Measurements from ENCODE around the gene ERMP1.
"Not testable (repeated sequence)": the region's sequence is repeated elsewhere in the genome, so short reads cannot be mapped to it uniquely, and the experiment has no call there.

Gene ERMP1

GRCh38 chr9:5818424-5819142, 14.3 kb downstream of the ERMP1 start:
- DNase-seq (ENCODE audit: low read depth in 2 of 2): no peak

DNA sequence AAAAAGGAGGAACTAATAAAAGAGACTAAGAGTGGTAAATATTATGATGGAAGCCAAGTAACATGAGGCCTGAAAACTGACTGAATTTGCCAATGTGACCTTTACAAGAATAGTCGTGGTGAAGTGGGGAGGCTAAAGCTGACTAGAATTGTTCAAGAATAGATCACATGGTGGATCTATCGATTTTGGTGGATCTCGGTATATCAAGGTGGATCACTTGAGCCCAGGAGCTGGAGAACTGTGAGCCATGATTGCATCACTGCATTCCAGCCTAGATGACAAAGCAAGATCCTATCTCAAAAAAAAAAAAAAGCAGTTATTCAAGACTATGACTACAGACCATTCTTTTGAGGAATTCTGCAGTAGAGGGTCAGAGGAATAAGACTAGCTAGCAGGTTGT, 15.1 kb downstream of the ERMP1 start:
- DNase-seq (ENCODE audit: low read depth in 2 of 2): no peak

DNA sequence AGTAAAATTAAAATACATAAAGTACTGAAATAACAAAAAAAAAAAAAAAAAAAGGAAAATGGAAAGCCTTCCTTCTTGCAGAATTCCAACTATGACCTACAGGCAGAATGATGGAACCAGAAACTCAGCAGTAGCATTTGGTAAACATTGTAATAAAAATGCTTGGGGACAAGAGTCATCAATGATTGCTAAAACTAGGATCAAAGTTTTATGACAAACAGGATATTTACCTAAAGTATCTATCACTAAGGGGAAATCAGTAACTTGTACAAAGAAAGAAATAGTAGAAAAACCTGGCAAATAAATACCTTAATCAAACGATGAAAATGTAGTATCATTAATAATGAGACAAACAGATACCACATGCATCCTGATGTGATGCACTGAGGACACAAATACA, 17.5 kb downstream of the ERMP1 start:
- DNase-seq (ENCODE audit: low read depth in 2 of 2): no peak

GRCh38 chr9:5813824-5814223, 19.1 kb downstream of the ERMP1 start:
- DNase-seq (ENCODE audit: low read depth in 2 of 2): no peak

DNA sequence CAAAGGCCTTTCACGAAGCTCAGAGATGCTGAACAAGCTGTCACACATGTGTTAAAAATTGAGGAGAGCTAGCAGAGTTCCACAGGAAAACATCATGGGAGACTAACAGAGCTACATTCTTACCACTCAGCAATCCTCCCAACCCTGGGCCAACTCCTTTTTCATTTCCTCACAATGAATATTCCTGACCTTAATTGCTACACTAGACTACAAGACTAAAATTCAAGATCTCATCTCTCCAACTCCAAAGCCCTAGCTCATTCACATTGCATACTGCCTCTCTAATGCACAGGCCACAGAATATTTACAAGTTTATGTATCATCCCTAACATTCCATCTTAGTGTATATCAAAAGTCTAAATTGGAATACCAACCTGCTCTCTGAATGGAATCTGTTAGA, 21.2 kb downstream of the ERMP1 start:
- DNase-seq (ENCODE audit: low read depth in 2 of 2): no peak

- no peak for DNase-seq (ENCODE audit: low read depth in 2 of 2)
These were observed 27.4 kb downstream of the ERMP1 start for GRCh38 chr9:5805478-5805877.

DNA sequence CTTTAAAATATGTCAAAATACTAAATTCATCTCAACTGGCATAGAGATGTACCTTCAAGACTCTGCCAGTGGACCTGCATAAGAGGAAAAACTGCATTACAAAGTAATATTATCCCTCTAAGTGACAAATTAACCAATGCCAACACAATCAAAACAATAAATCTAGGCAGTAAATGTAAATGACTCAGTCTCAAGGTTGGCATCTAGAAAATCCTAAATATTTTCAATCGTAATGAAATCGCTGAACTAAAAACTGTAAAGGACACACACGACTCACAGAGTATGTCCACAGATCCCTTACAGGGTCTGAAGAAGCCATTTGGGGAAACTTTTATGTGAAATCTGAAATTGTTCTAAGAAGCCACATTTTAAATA, 31.2 kb downstream of the ERMP1 start:
- no peak for DNase-seq (ENCODE audit: low read depth in 2 of 2)

DNA sequence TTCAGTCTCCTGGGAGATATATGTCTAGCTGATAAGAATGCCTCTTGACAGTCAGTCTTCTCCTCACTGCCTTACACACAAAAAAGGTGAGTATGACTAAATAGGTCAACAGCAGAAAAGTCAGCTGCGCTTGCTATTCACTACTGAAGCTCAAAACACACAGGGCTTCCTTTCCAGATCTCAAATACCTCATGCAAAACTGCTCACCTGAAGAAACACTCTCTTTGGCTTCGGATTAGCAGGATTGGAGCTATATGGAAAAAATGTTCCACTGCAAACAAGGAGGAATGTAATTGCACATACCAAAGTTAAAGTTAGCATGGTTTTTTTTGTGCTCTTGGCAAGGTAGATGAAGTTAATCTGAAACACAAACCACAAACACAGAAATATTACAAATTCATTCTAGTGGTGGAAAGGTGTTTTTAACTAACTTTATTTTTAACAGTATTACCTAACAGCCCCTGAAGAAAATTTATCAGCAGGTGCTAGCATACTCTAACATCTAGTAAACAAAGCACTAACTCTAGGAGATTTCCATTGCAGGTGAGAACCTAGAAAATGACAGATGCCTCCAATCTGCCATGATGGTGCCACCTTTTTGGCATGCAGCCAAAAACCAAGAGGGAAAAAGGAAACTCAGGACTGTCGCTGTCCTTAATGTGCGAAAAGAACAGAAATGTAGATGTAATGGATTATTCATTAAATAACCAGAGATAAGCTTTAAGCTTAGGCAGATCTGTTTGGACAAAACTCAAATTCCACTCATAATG, 31.8 kb downstream of the ERMP1 start:
- DNase-seq (ENCODE audit: low read depth in 2 of 2): no peak

DNA sequence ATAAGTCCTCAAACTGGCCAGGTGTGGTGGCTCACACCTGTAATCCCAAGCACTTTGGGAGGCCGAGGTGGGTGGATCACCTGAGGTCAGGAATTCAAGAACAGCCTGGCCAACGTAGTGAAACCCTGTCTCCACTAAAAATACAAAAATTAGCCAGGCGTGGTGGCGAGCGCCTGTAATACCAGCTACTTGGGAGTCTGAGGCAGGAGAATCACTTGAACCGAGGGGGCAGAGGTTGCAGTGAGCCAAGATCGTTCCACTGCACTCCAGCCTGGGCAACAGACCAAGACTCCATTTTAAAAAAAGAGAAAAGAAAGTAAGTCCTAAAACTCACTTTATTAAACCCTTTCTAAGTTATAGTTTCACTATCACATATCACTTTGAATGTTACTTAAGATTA, 32.5 kb downstream of the ERMP1 start:
- not testable (repeated sequence) for DNase-seq (ENCODE audit: low read depth in 2 of 2)

GRCh38 chr9:5799314-5799713, 33.6 kb downstream of the ERMP1 start:
- DNase-seq (ENCODE audit: low read depth in 2 of 2): no peak

- DNase-seq (ENCODE audit: low read depth in 2 of 2): no peak
These were observed 34.3 kb downstream of the ERMP1 start for GRCh38 chr9:5798581-5798980.

GRCh38 chr9:5796298-5796697, 36.6 kb downstream of the ERMP1 start:
- no peak for DNase-seq (ENCODE audit: low read depth in 2 of 2)

DNA sequence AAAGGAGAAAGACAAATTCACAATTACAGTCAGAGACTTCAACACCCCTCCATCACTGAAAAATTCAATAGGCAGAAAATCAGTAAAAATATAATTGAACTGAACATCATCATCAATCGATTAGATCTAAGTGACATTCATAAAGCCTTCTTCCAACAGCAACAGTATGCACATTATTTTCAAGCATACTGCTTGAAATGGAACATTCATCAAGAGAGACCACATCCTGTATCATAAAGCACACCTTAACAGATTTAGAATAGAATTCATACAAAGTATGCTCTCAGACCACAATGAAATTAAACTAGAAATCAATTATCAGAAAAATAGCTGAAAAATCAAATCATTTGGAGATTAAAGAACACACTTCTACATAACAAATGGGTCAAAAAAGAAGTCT, 39.1 kb downstream of the ERMP1 start:
- no peak for DNase-seq (ENCODE audit: low read depth in 2 of 2)

DNA sequence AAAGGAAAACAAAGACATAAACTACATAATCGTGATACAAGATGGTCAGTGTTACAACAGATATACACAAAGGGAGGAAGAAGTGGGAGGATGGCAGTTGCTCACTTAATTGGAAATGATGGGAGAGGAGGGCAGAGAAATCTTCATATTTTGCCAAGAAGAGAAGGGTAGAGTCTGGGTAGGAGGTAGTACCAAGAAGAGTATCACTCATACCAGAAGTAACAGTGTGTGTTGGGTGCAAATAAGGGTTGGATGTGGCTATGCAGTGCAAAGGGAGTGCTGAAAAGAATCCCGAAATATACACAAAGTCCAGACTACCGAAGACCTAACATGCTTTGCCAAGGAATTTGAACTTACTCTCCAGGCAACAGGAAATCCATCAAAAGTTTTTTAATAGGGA, 41.0 kb downstream of the ERMP1 start:
- no peak for DNase-seq (ENCODE audit: low read depth in 2 of 2)

DNA sequence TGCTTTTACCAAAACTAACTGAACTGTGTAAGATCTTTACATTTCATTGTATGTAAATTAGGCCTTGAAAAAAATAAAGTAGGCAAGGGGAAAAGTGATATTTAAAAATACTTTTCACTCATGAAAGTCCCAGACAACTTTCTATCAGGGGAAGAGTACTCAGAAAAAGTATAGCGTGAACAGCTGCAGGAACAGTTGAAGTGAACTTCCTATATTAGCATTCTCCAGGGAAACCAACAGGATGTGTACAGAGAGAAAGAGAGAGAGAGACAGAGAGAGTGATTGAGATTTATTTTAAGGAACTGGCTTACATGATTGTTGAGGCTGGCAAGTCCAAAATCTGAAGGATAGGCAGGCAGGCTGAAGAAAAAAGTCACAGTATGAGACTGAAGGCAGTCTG, 42.0 kb downstream of the ERMP1 start:
- no peak for DNase-seq (ENCODE audit: low read depth in 2 of 2)

DNA sequence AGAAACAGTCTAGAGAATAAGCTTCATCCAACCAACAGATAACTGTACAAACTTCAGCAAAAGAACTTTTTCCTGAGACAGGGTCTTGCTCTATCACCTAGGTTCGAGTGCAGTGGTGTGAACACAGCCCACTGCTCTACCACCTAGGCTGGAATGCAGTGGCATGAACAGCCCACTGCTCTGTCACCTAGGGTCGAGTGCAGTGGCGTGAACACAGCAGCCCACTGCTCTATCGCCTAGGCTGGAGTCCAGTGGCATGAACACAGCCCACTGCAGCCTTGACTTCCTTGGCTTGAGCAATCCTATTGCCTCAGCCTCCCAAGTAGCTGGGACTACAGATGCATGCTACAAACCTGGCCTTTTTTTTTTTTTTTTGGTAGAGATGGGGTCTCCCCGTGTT, 43.4 kb downstream of the ERMP1 start:
- no peak for DNase-seq (ENCODE audit: low read depth in 2 of 2)

- DNase-seq (ENCODE audit: low read depth in 2 of 2): no peak
These were observed 45.1 kb downstream of the ERMP1 start for GRCh38 chr9:5787759-5788302.

GRCh38 chr9:5787220-5787619, 45.7 kb downstream of the ERMP1 start:
- DNase-seq (ENCODE audit: low read depth in 2 of 2): no peak

GRCh38 chr9:5786370-5787127, 46.4 kb downstream of the ERMP1 start:
- DNase-seq (ENCODE audit: low read depth in 2 of 2): no peak

- no peak for DNase-seq (ENCODE audit: low read depth in 2 of 2)
These were observed 48.2 kb downstream of the ERMP1 start for GRCh38 chr9:5784526-5785315.

DNA sequence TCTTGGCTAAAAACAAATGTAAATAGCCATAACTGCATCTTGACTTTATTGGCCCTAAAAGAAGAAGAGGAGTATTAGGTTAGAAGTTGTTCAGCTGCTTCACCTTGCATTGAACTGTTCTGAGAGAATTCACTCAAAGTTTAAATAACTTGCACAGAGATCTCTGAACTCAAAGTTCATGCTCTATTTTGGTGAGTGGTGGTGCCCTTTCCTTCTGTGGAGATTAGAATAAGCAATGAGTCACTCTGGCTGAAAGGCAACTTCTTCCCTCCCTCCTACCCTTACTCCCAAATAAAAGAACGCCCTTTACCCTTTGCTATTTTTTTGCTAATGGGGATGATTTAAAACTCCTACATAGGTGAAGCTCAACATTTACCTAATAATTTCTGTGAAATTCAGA, 48.9 kb downstream of the ERMP1 start:
- DNase-seq (ENCODE audit: low read depth in 2 of 2): no peak

DNA sequence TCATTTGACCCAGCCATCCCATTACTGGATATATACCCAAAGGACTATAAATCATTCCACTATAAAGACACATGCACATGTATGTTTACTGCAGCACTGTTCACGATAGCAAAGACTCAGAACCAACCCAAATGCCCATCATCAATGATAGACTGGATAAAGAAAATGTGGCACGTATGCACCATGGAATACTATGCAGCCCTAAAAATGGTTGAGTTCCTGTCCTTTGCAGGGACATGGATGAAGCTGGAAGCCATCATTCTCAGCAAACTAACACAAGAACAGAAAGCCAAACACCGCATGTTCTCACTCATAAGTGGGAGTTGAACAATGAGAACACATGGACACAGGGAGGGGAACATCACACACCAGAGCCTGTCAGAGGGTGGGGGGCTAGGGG, 49.5 kb downstream of the ERMP1 start:
- DNase-seq (ENCODE audit: low read depth in 2 of 2): not testable (repeated sequence)

All from stimulated activated CD8-positive, alpha-beta memory T cell treated with anti-CD3 and anti-CD28 coated beads, Interleukin-7, amount 100 ng/mL, for 4 hours (primary cell).